Upper lobe of right lung (tissue), 1 donor: ENCODE measurements around the gene LMX1A. TPM values are rescaled to one million over a fixed set of nuclear protein-coding genes. Genes with fewer than 3 reads are reported as not detected.

Source experiments
- ATAC-seq: fragments of 200-7000 bp; cut with Tn5 transposase; one replicate; pipeline ENCODE4 v1.9.1; 2020; ENCODE audit warnings: mild to moderate bottlenecking, moderate library complexity
- DNase-seq: peaks from one replicate; pipeline ENCODE4 v3.0.0-alpha.2; 2020
- H3K27ac ChIP-seq: fragments of 200-600 bp; one replicate; pipeline ENCODE4 v1.8.0; 2022
- H3K27me3 ChIP-seq: fragments of 200-600 bp; one replicate; pipeline ENCODE4 v1.8.0; 2022; ENCODE audit warnings: mild to moderate bottlenecking
- H3K36me3 ChIP-seq: fragments of 200-600 bp; one replicate; pipeline ENCODE4 v1.8.0; 2022
- H3K4me1 ChIP-seq: fragments of 200-600 bp; one replicate; pipeline ENCODE4 v1.8.0; 2022
- H3K4me3 ChIP-seq: fragments of 200-600 bp; one replicate; pipeline ENCODE4 v1.8.0; 2022; ENCODE audit warnings: mild to moderate bottlenecking
- H3K9me3 ChIP-seq: fragments of 200-600 bp; one replicate; pipeline ENCODE4 v1.8.0; 2022
- CTCF ChIP-seq: fragments of 200-600 bp; IDR thresholded peaks from one replicate; pipeline ENCODE4 v1.8.0; 2022; ENCODE audit warnings: antibody characterized with exemption
- intact Hi-C: fragments of 100-400 bp; cut with DNase I; formaldehyde crosslinking; loops from one replicate; pipeline ENCODE4 v1.11.0; 2022
- total RNA-seq: library from RNA; stranded (reverse); fragmentation: NEBNext Ultra II Directional; extraction: Animal tissue kit (Norgen Biotek cat#: 25700); gene quantifications from one replicate; pipeline ENCODE4 v1.2.1, GENCODE V29; 2021
- donor health status: DM: no; HTN: yes; CAD: no; lungs with severe emphysema.

Gene LMX1A
- total RNA-seq, 1 donor from 2014 or later: not detected

GRCh38 chr1:165179306-165179705 lies 177.2 kb downstream of the LMX1A start:
- no peaks in the 10 kb centered on the region for H3K4me1 ChIP-seq
- no peak for DNase-seq
- no peak for ATAC-seq
- no peak overlapping the region for H3K27ac ChIP-seq
- H3K4me3 ChIP-seq: no peak overlapping the region
- intact Hi-C loops: no loop called here
- TF ChIP-seq CTCF: no peak
- no peaks in the 10 kb centered on the region for H3K27me3 ChIP-seq
- H3K36me3 ChIP-seq: no peaks in the 10 kb centered on the region
- H3K9me3 ChIP-seq: no peaks in the 10 kb centered on the region

- TF ChIP-seq CTCF: no peak
- Histone ChIP-seq H3K27ac (no peak overlapping the region), H3K27me3 (no peaks in the 10 kb centered on the region), H3K4me3 (no peak overlapping the region), H3K9me3 (no peaks in the 10 kb centered on the region), H3K4me1 (no peaks in the 10 kb centered on the region), H3K36me3 (no peaks in the 10 kb centered on the region)
- intact Hi-C loops: no loop called here
- ATAC-seq (no peak), DNase-seq (no peak)
Measured at GRCh38 chr1:165174491-165174890, 182.0 kb downstream of the LMX1A start.

GRCh38 chr1:165173818-165174217 lies 182.7 kb downstream of the LMX1A start:
- H3K36me3 ChIP-seq: no peaks in the 10 kb centered on the region
- no peaks in the 10 kb centered on the region for H3K9me3 ChIP-seq
- ATAC-seq: no peak
- DNase-seq: no peak
- no peak for TF ChIP-seq CTCF
- H3K27me3 ChIP-seq: no peaks in the 10 kb centered on the region
- H3K4me1 ChIP-seq: no peaks in the 10 kb centered on the region
- H3K4me3 ChIP-seq: no peak overlapping the region
- intact Hi-C loops: no loop called here
- no peak overlapping the region for H3K27ac ChIP-seq

- no peak overlapping the region for H3K4me3 ChIP-seq
- H3K36me3 ChIP-seq: no peaks in the 10 kb centered on the region
- ATAC-seq: peak; percentile 54
- intact Hi-C loops: no loop called here
- no peak for TF ChIP-seq CTCF
- H3K27ac ChIP-seq: no peak overlapping the region
- no peaks in the 10 kb centered on the region for H3K9me3 ChIP-seq
- no peaks in the 10 kb centered on the region for H3K27me3 ChIP-seq
- DNase-seq: peak; percentile 75
- no peaks in the 10 kb centered on the region for H3K4me1 ChIP-seq
Measured at GRCh38 chr1:165173409-165173808, 183.1 kb downstream of the LMX1A start.

GRCh38 chr1:165172666-165173065 lies 183.8 kb downstream of the LMX1A start:
- DNase-seq (no peak), ATAC-seq (no peak)
- Histone ChIP-seq H3K4me1 (no peaks in the 10 kb centered on the region), H3K27ac (no peak overlapping the region), H3K4me3 (no peak overlapping the region), H3K36me3 (no peaks in the 10 kb centered on the region), H3K27me3 (no peaks in the 10 kb centered on the region), H3K9me3 (no peaks in the 10 kb centered on the region)
- TF ChIP-seq CTCF: no peak
- intact Hi-C loops: no loop called here

GRCh38 chr1:165169729-165170128 lies 186.8 kb downstream of the LMX1A start:
- no peak overlapping the region for H3K27ac ChIP-seq
- intact Hi-C loops: no loop called here
- no peaks in the 10 kb centered on the region for H3K36me3 ChIP-seq
- TF ChIP-seq CTCF: no peak
- DNase-seq (no peak), ATAC-seq (no peak)
- H3K4me1 ChIP-seq: no peaks in the 10 kb centered on the region
- H3K9me3 ChIP-seq: no peaks in the 10 kb centered on the region
- no peaks in the 10 kb centered on the region for H3K27me3 ChIP-seq
- no peak overlapping the region for H3K4me3 ChIP-seq
